T-helper 9 cell (primary cell): ENCODE data around the gene RTL10.
"Not testable (repeated sequence)": the region's sequence is repeated elsewhere in the genome, so short reads cannot be mapped to it uniquely, and the experiment has no call there.

ENCODE experiments used
- DNase-seq: peaks from one replicate; pipeline ENCODE4 v3.0.0-alpha.2; 2020

RTL10 gene

DNA sequence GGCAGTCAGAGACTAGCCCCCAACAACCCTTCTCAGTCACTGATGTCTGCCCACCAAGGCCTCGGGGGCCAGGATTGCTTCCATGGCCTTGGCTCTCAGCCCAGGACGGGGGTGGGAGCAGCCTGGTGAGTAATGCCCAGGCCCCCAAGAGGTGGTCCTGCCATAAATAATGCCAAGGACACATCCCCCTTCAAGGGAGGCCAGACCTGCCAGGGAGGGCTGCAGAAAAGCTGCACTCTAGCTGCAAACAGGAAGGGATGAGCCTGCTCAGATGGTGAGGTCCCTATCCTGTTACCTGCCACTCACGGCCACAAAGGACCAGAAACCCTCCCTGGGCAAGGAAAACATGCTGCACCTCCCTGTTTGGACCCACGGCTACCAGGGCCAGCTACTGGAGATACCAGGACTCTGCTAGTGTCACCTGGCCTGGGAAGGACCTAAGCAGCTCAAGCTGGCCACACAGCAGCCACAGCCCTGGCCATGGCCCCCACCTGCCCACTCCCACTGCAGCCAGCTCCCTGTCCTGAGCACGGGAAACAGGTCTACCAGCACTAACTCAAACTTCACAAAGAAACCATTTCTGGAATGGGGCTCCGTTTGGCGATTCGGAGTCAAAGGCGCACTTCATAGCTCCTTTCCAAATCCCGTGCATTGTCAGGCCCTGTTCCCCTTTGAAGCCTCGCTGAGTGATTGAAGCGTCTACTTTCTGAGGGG, 12.1 kb downstream of the RTL10 start:
- no peak for DNase-seq

GRCh38 chr22:19841641-19842392, 12.9 kb downstream of the RTL10 start:
- DNase-seq: no peak

DNA sequence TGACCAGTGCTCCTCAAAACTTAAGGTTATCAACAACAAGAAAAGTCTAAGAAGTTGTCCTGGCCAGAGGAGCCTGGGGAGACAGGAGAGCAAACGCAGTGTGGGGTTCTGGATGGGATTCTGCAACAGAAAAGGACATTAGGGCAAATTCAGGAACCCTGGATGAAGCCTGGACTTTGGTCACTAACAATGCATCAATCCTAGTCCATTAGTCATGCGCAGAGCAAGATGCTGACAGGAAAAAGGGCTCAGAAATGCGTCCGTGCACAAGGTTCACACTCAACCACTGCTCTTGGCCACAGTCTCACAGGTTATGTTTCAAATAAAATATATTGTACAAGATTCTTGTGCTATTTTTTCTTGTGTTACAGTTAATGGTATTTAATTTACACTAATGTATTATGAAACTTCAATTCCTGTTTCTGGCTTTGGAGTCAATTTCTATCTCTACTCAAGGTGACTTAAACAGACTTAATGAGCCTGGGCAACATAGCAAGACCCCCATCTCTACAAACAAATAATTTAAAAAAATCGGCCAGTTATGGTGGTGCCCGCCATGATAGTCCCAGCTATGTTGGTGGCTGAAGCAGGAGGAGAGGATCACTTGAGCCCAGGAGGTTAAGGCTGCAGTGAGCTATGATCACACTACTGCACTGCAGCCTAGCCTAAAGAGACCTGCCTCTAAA, 13.6 kb downstream of the RTL10 start:
- DNase-seq: no peak

DNA sequence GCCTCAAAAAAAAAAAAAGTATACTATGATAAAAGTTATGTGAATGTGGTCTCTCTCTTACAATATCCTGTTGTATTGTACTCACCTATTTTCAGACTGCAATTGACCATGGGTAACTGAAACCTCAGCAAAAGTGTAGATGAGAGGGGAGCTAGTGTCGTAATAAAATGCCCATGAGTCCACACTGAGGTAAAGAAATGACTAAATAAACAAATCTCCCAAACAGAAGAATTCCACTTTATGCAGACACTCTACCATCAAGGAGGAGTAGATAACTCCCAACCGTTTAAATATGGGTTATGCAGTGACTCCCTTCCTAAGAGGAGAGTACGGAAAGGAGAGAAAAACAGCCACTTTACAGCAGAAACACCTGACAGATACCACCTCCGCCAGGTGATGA, 14.6 kb downstream of the RTL10 start:
- DNase-seq: no peak

DNA sequence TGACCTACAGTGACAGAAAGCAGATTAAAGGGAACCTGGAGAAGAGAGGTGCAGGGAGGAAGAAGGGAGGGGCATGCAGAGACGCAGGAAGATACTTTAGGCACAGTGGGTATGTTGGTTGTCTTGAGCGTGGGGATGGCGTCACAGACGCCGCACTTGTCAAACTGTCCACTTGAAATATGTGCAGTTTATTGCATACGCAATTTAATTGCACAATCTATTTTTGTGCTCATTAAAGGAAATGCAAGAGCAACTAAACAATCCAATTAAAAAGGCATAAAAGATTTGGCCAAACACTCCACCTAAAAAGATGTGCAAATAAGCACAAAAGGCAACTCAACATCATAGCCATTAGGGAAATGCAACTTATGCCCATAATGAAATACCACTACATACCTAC, 16.8 kb downstream of the RTL10 start:
- no peak for DNase-seq

DNA sequence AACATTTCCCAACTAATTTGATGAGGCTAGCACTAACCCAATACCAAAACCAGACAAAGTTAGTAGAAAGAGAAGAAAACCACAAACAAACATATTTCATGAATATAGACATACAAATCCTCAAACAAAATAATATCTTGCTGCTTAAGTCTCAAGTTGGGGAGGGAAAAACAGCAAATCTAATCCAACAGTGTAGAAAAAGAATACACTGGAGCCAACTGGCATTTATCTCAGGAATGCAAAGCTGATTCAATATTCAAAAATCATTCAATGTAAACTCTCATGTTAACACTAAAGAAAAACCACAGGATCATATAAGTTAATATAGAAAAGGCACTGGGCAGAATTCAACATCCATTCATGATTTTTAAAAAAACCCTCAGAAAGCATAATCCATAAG, 18.2 kb downstream of the RTL10 start:
- DNase-seq: no peak

- no peak for DNase-seq
Measured at GRCh38 chr22:19834599-19834998, 20.1 kb downstream of the RTL10 start.

DNA sequence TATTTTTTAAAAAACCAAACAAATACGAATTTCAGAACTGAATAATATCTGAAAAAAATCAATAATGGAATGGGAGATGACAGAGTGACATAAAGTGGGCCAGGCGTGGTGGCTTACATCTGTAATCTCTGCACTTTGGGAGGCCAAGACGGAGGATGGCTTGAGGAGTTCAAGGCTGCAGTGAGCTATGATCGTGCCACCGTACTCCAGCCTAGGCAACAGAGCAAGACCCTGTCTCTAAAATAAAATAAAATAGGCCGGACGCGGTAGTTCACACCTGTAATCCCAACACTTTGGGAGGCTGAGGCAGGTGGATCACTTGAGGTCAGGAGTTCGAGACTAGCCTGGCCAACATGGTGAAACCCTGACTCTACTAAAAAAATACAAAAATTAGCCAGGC, 21.3 kb downstream of the RTL10 start:
- DNase-seq: not testable (repeated sequence)

GRCh38 chr22:19832476-19833108, 22.1 kb downstream of the RTL10 start:
- no peak for DNase-seq

GRCh38 chr22:19831979-19832378, 22.7 kb downstream of the RTL10 start:
- DNase-seq: not testable (repeated sequence)

- no peak for DNase-seq
Measured at GRCh38 chr22:19831016-19831415, 23.7 kb downstream of the RTL10 start.

GRCh38 chr22:19828035-19828401, 26.7 kb downstream of the RTL10 start:
- no peak for DNase-seq

GRCh38 chr22:19827341-19828034, 27.2 kb downstream of the RTL10 start:
- DNase-seq: no peak

DNA sequence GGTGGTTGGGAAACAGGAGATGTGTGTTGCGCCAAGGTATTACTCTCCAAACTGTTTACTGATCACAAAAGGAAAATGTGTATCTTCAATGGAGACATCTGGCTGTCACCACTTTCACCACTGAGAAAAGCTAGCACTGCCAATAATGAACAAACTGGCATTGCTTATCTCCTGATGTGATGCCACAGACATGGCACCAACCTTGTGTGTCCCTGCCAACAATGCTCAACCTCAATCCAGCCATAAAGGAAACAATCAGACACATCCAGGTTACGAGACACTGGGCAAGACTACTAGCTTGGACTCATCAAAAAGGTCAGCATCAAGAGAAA, 28.1 kb downstream of the RTL10 start:
- no peak for DNase-seq

DNA sequence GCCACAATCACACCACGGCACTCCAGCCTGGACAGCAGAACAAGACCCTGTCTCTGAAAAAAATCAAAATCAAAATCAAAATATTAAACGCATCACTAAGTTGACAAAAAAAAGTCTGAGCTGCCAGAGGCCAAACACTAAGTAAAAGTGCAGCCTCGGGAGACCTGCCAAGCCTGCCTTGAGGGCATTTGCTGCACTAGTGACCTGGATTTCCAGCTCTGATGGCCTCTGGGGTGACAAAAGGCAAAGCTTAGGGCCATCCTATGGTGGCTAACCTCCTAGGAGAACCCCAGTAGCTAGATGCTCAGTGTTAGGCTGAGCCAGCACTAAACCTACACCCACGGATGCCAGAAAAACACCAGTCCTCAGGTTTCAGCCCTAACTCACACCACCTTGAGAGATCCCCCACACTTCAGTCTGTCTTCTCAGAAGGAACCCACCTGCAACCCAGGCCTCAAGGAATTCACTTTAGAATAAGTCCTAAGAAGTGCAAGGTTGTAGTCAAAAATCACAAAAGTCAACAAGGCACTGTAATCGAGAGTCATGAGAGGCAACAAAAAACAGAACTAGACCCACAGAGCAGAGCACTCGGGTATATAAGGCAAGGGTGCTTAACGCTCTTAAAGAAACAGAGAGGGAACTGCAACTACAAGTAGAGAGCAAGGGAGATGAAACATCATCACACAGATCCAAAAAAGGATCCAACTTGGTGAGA, 28.6 kb downstream of the RTL10 start:
- no peak for DNase-seq

GRCh38 chr22:19824926-19825339, 29.7 kb downstream of the RTL10 start:
- no peak for DNase-seq

GRCh38 chr22:19824212-19824925, 30.3 kb downstream of the RTL10 start:
- no peak for DNase-seq

DNA sequence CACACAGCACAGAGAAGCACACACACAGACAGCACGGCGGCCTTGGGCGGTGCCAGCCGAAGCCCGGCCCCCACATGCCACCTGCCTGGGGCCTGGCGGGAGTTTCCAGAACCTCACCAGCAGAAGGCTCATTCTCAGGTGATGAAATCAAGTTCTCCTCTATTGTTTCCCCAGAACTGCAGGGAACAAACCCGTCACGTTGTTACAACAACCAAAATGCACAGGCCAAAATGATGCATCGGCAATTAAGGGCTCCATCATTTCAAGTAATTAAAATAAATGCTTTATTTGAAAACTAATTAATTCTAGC, 30.8 kb downstream of the RTL10 start:
- no peak for DNase-seq

- DNase-seq: no peak
Measured at GRCh38 chr22:19823191-19823901, 31.3 kb downstream of the RTL10 start.

DNA sequence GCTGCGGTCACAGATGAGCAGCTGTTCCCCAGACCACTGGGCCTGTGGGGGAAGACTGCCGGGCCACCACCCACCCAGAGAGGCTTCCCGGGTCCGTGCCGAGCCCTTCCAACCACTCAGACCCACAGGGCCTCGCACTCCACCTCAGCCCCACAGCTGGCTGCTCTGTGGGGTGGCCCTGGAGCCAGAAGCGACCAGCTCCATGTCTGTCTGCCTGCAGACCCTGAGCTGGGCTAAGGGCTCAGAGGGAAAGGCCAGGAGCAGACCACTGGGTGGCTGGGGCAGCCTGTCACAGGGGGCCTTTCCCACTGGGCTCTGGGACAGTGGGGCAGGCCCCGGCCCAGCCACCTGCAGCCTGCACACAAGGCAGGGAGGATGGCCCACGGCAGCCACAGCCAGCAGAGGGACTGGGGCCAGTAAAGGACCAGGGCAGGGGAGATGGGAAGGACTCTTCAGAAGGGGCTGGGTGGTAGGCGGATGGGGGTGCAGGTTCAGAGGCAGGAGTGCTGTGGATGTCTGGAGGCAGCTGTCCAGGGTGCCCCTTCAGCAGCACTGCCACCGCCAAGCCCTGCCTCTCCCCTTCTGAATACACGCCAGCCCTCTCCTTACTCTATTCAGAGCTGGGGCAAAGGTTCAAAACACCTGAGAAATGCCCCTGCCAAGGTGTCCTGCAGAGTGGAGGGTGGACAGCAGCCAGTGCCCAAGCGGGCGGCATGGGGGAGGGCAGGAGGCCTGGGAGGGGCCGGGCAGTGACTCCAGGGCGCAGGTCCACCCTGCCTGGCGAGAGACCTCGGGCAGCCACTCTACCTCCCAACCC, 32.2 kb downstream of the RTL10 start:
- DNase-seq: no peak
